HCT116 (cell line): ENCODE measurements around the gene SLC26A3. TPM values are rescaled to one million over a fixed set of nuclear protein-coding genes. Genes with fewer than 3 reads are reported as not detected.

Source experiments
- ATAC-seq: fragments of 200-7000 bp; cut with Tn5 transposase; 2 replicates; pipeline ENCODE4 v1.9.1; 2020; ENCODE audit warnings: mild to moderate bottlenecking, moderate library complexity
- BruUV-seq: library from RNA; stranded (reverse); fragments of 400-500 nt; replicated peaks from 2 replicates; lab custom pipeline; 2021; lab: Mats Ljungman, UMichigan
- CTCF ChIA-PET: fragments of 300-600 bp; sonication (Branson Sonifier 250); formaldehyde crosslinking; loops from one replicate; lab custom pipeline; 2021; ENCODE audit warnings: antibody characterized with exemption; lab: Charles Lee
- POLR2A ChIA-PET: fragments of 300-600, 350-600 bp; sonication (Branson Sonifier 250); formaldehyde crosslinking; loops from one replicate; lab custom pipeline; 2021; ENCODE audit warnings: antibody characterized with exemption; lab: Charles Lee
- RAD21 ChIA-PET, 2 experiments: fragments of 300-600 bp; sonication (Branson Sonifier 250); formaldehyde crosslinking; loops; one replicate each; lab custom pipeline; 2023; ENCODE audit warnings: low total read pairs in 2 of 2; ENCODE audit not compliant: uncharacterized antibody in 2 of 2, unreplicated experiment in 2 of 2, low non-redundant PET in 1 of 2; lab: Charles Lee
- DNase-seq: peaks from one replicate; pipeline ENCODE4 v3.0.0-alpha.2; 2010; ENCODE audit warnings: low read depth, low spot score
- H2AFZ ChIP-seq: fragments of 200-600 bp; shearing (Covaris generic), sonication (generic); 2 replicates; pipeline ENCODE4 v1.6.1; 2017; ENCODE audit warnings: low read depth, mixed run types, mixed read lengths, antibody characterized with exemption, low read length; ENCODE audit not compliant: poor library complexity, severe bottlenecking
- H3K27ac ChIP-seq: 2 replicates; pipeline ENCODE4 v1.5.1; 2012; ENCODE audit warnings: low read depth, low read length
- H3K27me3 ChIP-seq: fragments of 200-600 bp; sonication (generic); 2 replicates; pipeline ENCODE4 v1.6.1; 2016; ENCODE audit warnings: mixed run types, low read length, mixed read lengths; ENCODE audit not compliant: insufficient read depth
- H3K36me3 ChIP-seq, 2 experiments: fragments of 200-500 bp in 1 of 2; fragments of 200-600 bp in 1 of 2; sonication (Bioruptor generic) in 1 of 2; sonication (generic) in 1 of 2; 2 replicates each; pipeline versions ENCODE4 v1.5.1 to v1.6.1; 2014 to 2016; ENCODE audit warnings: low read length in 2 of 2, inconsistent platforms in 1 of 2, mixed read lengths in 1 of 2, mixed run types in 1 of 2; ENCODE audit not compliant: insufficient read depth in 2 of 2, control insufficient read depth in 1 of 2
- H3K4me1 ChIP-seq, 2 experiments: fragments of 200-600 bp in 1 of 2; sonication (generic) in 1 of 2; 2 replicates each; pipeline versions ENCODE4 v1.5.1 to v1.6.1; 2012 to 2017; ENCODE audit warnings: low read length in 2 of 2, inconsistent platforms in 1 of 2, mild to moderate bottlenecking in 1 of 2, mixed read lengths in 1 of 2, mixed run types in 1 of 2, moderate library complexity in 1 of 2; ENCODE audit not compliant: insufficient read depth in 2 of 2, control insufficient read depth in 1 of 2
- H3K4me2 ChIP-seq: fragments of 200-600 bp; sonication (generic); 2 replicates; pipeline ENCODE4 v1.6.1; 2017; ENCODE audit warnings: mixed run types, low read length, mixed read lengths
- H3K4me3 ChIP-seq, 2 experiments: fragments of 200-600 bp in 1 of 2; sonication (generic) in 1 of 2; replicated peaks in 1 of 2; 2 replicates each; pipeline ENCODE4 v1.5.1; 2011 to 2016; ENCODE audit warnings: low read length in 2 of 2, control low read depth in 1 of 2, low read depth in 1 of 2, mild to moderate bottlenecking in 1 of 2, mixed read lengths in 1 of 2, mixed run types in 1 of 2
- H3K79me2 ChIP-seq: fragments of 200-600 bp; sonication (generic); 2 replicates; pipeline ENCODE4 v1.6.1; 2017; ENCODE audit warnings: mild to moderate bottlenecking, mixed run types, low read length, moderate library complexity, mixed read lengths; ENCODE audit not compliant: insufficient read depth
- H3K9ac ChIP-seq: fragments of 200-600 bp; sonication (generic); 2 replicates; pipeline ENCODE4 v1.6.1; 2016; ENCODE audit warnings: low read length, mixed read lengths
- H3K9me2 ChIP-seq: fragments of 200-600 bp; sonication (generic), shearing (Covaris generic); 2 replicates; pipeline ENCODE4 v1.6.1; 2017; ENCODE audit warnings: mixed run types, mild to moderate bottlenecking, moderate library complexity; ENCODE audit not compliant: insufficient read depth
- H3K9me3 ChIP-seq, 2 experiments: fragments of 200-500 bp in 1 of 2; fragments of 200-600 bp in 1 of 2; sonication (Bioruptor generic) in 1 of 2; sonication (generic) in 1 of 2; 2 replicates each; pipeline ENCODE4 v1.6.1; 2014 to 2017; ENCODE audit warnings: low read length in 2 of 2, mixed read lengths in 2 of 2, inconsistent platforms in 1 of 2, low read depth in 1 of 2, mild to moderate bottlenecking in 1 of 2, mixed run types in 1 of 2, moderate library complexity in 1 of 2; ENCODE audit not compliant: control insufficient read depth in 1 of 2, insufficient read depth in 1 of 2
- H4K20me1 ChIP-seq: fragments of 200-600 bp; sonication (generic), shearing (Covaris generic); 2 replicates; pipeline ENCODE4 v1.6.1; 2017; ENCODE audit warnings: mixed run types, mild to moderate bottlenecking, moderate library complexity; ENCODE audit not compliant: insufficient read depth
- ATF3 ChIP-seq: IDR thresholded peaks from 2 replicates; pipeline ENCODE4 v1.6.1; 2012
- CEBPB ChIP-seq: IDR thresholded peaks from 2 replicates; pipeline ENCODE4 v1.6.1; 2012; ENCODE audit warnings: low read depth
- EGR1 ChIP-seq: IDR thresholded peaks from 2 replicates; pipeline ENCODE4 v1.6.1; 2012; ENCODE audit warnings: low read depth
- ELF1 ChIP-seq: IDR thresholded peaks from 2 replicates; pipeline ENCODE4 v1.6.1; 2012; ENCODE audit warnings: low read depth, borderline replicate concordance
- EZH2 ChIP-seq: fragments of 200-600 bp; sonication (generic); IDR thresholded peaks from 2 replicates; pipeline ENCODE4 v1.6.1; 2017; ENCODE audit warnings: antibody characterized with exemption, mixed run types
- EZH2phosphoT487 ChIP-seq: fragments of 200-600 bp; IDR thresholded peaks from 2 replicates; pipeline ENCODE4 v1.6.1; 2018; ENCODE audit warnings: antibody characterized with exemption, borderline replicate concordance
- FOSL1 ChIP-seq: IDR thresholded peaks from 2 replicates; pipeline ENCODE4 v1.6.1; 2012; ENCODE audit warnings: low read depth
- JUND ChIP-seq: IDR thresholded peaks from 2 replicates; pipeline ENCODE4 v1.6.1; 2012
- MAX ChIP-seq: IDR thresholded peaks from 2 replicates; pipeline ENCODE4 v1.6.1; 2012
- POLR2A ChIP-seq: IDR thresholded peaks from 2 replicates; pipeline ENCODE4 v1.7.0; 2011; ENCODE audit warnings: borderline replicate concordance; ENCODE audit not compliant: insufficient read depth, insufficient read length; ENCODE audit errors: extremely low read depth
- RAD21 ChIP-seq: IDR thresholded peaks from 2 replicates; pipeline ENCODE4 v1.6.1; 2012; ENCODE audit warnings: low read depth, mild to moderate bottlenecking
- REST ChIP-seq: IDR thresholded peaks from 2 replicates; pipeline ENCODE4 v1.6.1; 2012; ENCODE audit warnings: low read depth
- SIN3A ChIP-seq: IDR thresholded peaks from 2 replicates; pipeline ENCODE4 v1.6.1; 2012; ENCODE audit warnings: low read depth
- SP1 ChIP-seq: IDR thresholded peaks from 2 replicates; pipeline ENCODE4 v1.6.1; 2012; ENCODE audit warnings: low read depth
- SRF ChIP-seq: IDR thresholded peaks from 2 replicates; pipeline ENCODE4 v1.6.1; 2012; ENCODE audit warnings: low read depth
- TCF7L2 ChIP-seq: IDR thresholded peaks from 2 replicates; pipeline ENCODE4 v1.7.0; 2011; ENCODE audit warnings: borderline replicate concordance, inconsistent platforms; ENCODE audit not compliant: insufficient read depth, insufficient read length; ENCODE audit errors: extremely low read depth
- YY1 ChIP-seq: IDR thresholded peaks from 2 replicates; pipeline ENCODE4 v1.6.1; 2011; ENCODE audit warnings: low read length, low read depth, moderate library complexity, mild to moderate bottlenecking; ENCODE audit not compliant: insufficient replicate concordance; ENCODE audit errors: extremely low read depth
- ZBTB33 ChIP-seq: IDR thresholded peaks from 2 replicates; pipeline ENCODE4 v1.6.1; 2011; ENCODE audit warnings: mild to moderate bottlenecking, low read length, moderate library complexity; ENCODE audit not compliant: insufficient replicate concordance; ENCODE audit errors: extremely low read depth
- ZFX ChIP-seq: fragments of 450-650 bp; IDR thresholded peaks from 2 replicates; pipeline ENCODE4 v1.6.1; 2017
- ZNF274 ChIP-seq: fragments of 200-500 bp; sonication (Bioruptor generic); IDR thresholded peaks from 2 replicates; pipeline ENCODE4 v1.6.1; 2014; ENCODE audit warnings: mild to moderate bottlenecking, low read depth, low read length, inconsistent platforms
- intact Hi-C: fragments of 100-400 bp; cut with micrococcal nuclease; formaldehyde crosslinking; loops from 2 replicates; pipeline ENCODE4 v1.10.0; 2022
- total RNA-seq: library from RNA; stranded (reverse); gene quantifications from one replicate; pipeline ENCODE4 v1.2.1, GENCODE V29; 2021; ENCODE audit not compliant: unreplicated experiment

Gene SLC26A3
- total RNA-seq, 1 experiment from 2014 or later, result 0.54 TPM

- no peak for ATAC-seq
- no peaks in the 10 kb centered on the region for H3K27me3 ChIP-seq
- TF ChIP-seq POLR2A (no peak), JUND (no peak), EZH2 (no peak), ATF3 (no peak), ZBTB33 (no peak), YY1 (no peak), ELF1 (no peak), SIN3A (no peak), SP1 (no peak), RAD21 (no peak), EZH2phosphoT487 (no peak), ZNF274 (no peak), TCF7L2 (no peak), EGR1 (no peak), FOSL1 (no peak), CEBPB (no peak), ZFX (no peak), REST (no peak), SRF (no peak), MAX (no peak)
- TF ChIP-seq, all 23 proteins: peak for 0
- H3K9me3 ChIP-seq, result no peaks in the 10 kb centered on the region
- ChIA-PET RAD21 (no interaction called here), POLR2A (no interaction called here), CTCF (no interaction called here)
- no peak overlapping the region for H3K4me2 ChIP-seq
- no peak for DNase-seq
- H3K27ac ChIP-seq, result no peak overlapping the region
- H3K4me1 ChIP-seq, result peaks cover 8 to 10% of the 10 kb centered on the region in 2 experiments; a peak in 3 of 4 replicates
- no peaks in the 10 kb centered on the region for H3K9me2 ChIP-seq
- H3K79me2 ChIP-seq, result no peaks in the 10 kb centered on the region
- no TSS peak for BruUV-seq
- H2AFZ ChIP-seq, result no peak overlapping the region
- intact Hi-C loops, result no loop called here
- no peak overlapping the region for H3K4me3 ChIP-seq
- H3K9ac ChIP-seq, result no peak overlapping the region
- H3K36me3 ChIP-seq, result no peaks in the 10 kb centered on the region
- no peaks in the 10 kb centered on the region for H4K20me1 ChIP-seq
These were observed 31.4 kb upstream of the SLC26A3 start for GRCh38 chr7:107834401-107834800.
